Measurements from ENCODE around the gene DLG3. TPM values are rescaled to one million over a fixed set of nuclear protein-coding genes. Genes with fewer than 3 reads are reported as not detected.
"Not testable (repeated sequence)": the region's sequence is repeated elsewhere in the genome, so short reads cannot be mapped to it uniquely, and the experiment has no call there.

Gene DLG3
- total RNA-seq, 1 donor from 2014 or later, result 12.5 TPM

GRCh38 chrX:70505451-70505841 is 60.8 kb downstream of the DLG3 start:
- no peak for DNase-seq (ENCODE audit: extremely low spot score, unreplicated experiment)
- Mint-ChIP-seq H3K36me3 (ENCODE audit: unreplicated experiment) (peaks cover 8% of the 10 kb centered on the region), H3K9me3 (ENCODE audit: unreplicated experiment) (peaks cover 4% of the 10 kb centered on the region), H3K4me3 (ENCODE audit: unreplicated experiment) (no peak overlapping the region), H3K27ac (ENCODE audit: unreplicated experiment) (no peak overlapping the region), H3K4me1 (ENCODE audit: unreplicated experiment) (peaks cover 3% of the 10 kb centered on the region), H3K27me3 (ENCODE audit: unreplicated experiment) (no peaks in the 10 kb centered on the region)
- TF ChIP-seq CTCF (IDR thresholded peaks at IDR 0.05), result no peak

- no peaks in the 10 kb centered on the region for H3K36me3 Mint-ChIP-seq (ENCODE audit: unreplicated experiment)
Observed at GRCh38 chrX:70508296-70508911, 63.8 kb downstream of the DLG3 start.

GRCh38 chrX:70509078-70509477 is 64.4 kb downstream of the DLG3 start:
- Mint-ChIP-seq H3K36me3 (ENCODE audit: unreplicated experiment) (no peaks in the 10 kb centered on the region), H3K4me1 (ENCODE audit: unreplicated experiment) (peaks cover 3% of the 10 kb centered on the region), H3K27ac (ENCODE audit: unreplicated experiment) (no peak overlapping the region), H3K9me3 (ENCODE audit: unreplicated experiment) (peaks cover 4% of the 10 kb centered on the region), H3K27me3 (ENCODE audit: unreplicated experiment) (no peaks in the 10 kb centered on the region), H3K4me3 (ENCODE audit: unreplicated experiment) (no peak overlapping the region)
- DNase-seq (ENCODE audit: extremely low spot score, unreplicated experiment), result no peak
- TF ChIP-seq CTCF (IDR thresholded peaks at IDR 0.05), result no peak

More at GRCh38 chrX:70508296-70508911, 63.8 kb downstream of the DLG3 start:
- no peak overlapping the region for H3K27ac Mint-ChIP-seq (ENCODE audit: unreplicated experiment)
- DNase-seq (ENCODE audit: extremely low spot score, unreplicated experiment), result no peak
- peaks cover 3% of the 10 kb centered on the region for H3K4me1 Mint-ChIP-seq (ENCODE audit: unreplicated experiment)
- no peak overlapping the region for H3K4me3 Mint-ChIP-seq (ENCODE audit: unreplicated experiment)
- no peaks in the 10 kb centered on the region for H3K27me3 Mint-ChIP-seq (ENCODE audit: unreplicated experiment)
- peaks cover 4% of the 10 kb centered on the region for H3K9me3 Mint-ChIP-seq (ENCODE audit: unreplicated experiment)
- no peak for TF ChIP-seq CTCF (IDR thresholded peaks at IDR 0.05)

- H3K4me3 Mint-ChIP-seq (ENCODE audit: unreplicated experiment); H3K27me3 Mint-ChIP-seq (ENCODE audit: unreplicated experiment); H3K27ac Mint-ChIP-seq (ENCODE audit: unreplicated experiment); DNase-seq (ENCODE audit: extremely low spot score, unreplicated experiment); H3K36me3 Mint-ChIP-seq (ENCODE audit: unreplicated experiment); H3K4me1 Mint-ChIP-seq (ENCODE audit: unreplicated experiment); H3K9me3 Mint-ChIP-seq (ENCODE audit: unreplicated experiment): not testable (repeated sequence)
Observed at GRCh38 chrX:70515270-70515669, 70.6 kb downstream of the DLG3 start.

GRCh38 chrX:70515692-70516091 is 71.1 kb downstream of the DLG3 start:
- not testable (repeated sequence) for H3K36me3 Mint-ChIP-seq (ENCODE audit: unreplicated experiment); H3K9me3 Mint-ChIP-seq (ENCODE audit: unreplicated experiment); H3K27ac Mint-ChIP-seq (ENCODE audit: unreplicated experiment); H3K27me3 Mint-ChIP-seq (ENCODE audit: unreplicated experiment); H3K4me1 Mint-ChIP-seq (ENCODE audit: unreplicated experiment); DNase-seq (ENCODE audit: extremely low spot score, unreplicated experiment); H3K4me3 Mint-ChIP-seq (ENCODE audit: unreplicated experiment)

GRCh38 chrX:70525733-70526132 is 81.1 kb downstream of the DLG3 start:
- H3K9me3 Mint-ChIP-seq (ENCODE audit: unreplicated experiment), result peaks cover 3% of the 10 kb centered on the region

More at GRCh38 chrX:70525733-70526132, 81.1 kb downstream of the DLG3 start:
- no peak overlapping the region for H3K27ac Mint-ChIP-seq (ENCODE audit: unreplicated experiment)
- H3K36me3 Mint-ChIP-seq (ENCODE audit: unreplicated experiment), result no peaks in the 10 kb centered on the region
- TF ChIP-seq CTCF (IDR thresholded peaks at IDR 0.05), result no peak
- H3K4me3 Mint-ChIP-seq (ENCODE audit: unreplicated experiment), result no peak overlapping the region
- no peaks in the 10 kb centered on the region for H3K4me1 Mint-ChIP-seq (ENCODE audit: unreplicated experiment)
- no peak for DNase-seq (ENCODE audit: extremely low spot score, unreplicated experiment)
- peaks cover 5% of the 10 kb centered on the region for H3K27me3 Mint-ChIP-seq (ENCODE audit: unreplicated experiment)
